Measurements from ENCODE around the gene FBLN2.
A peak's percentile ranks its signal among the peaks of the same experiment; 100 is the strongest.
"Not testable (repeated sequence)": the region's sequence is repeated elsewhere in the genome, so short reads cannot be mapped to it uniquely, and the experiment has no call there.

Gene FBLN2

GRCh38 chr3:13548696-13549622 is at the start of gene FBLN2:
Gene FBLN2, plus strand, starts transcription at chr3:13549125. Its CDS starts 21,231 bp downstream, at chr3:13570356.
- peak; percentile 9 to 16 for DNase-seq

GRCh38 chr3:13499246-13499645 is 49.7 kb upstream of the FBLN2 start:
- DNase-seq, result not testable (repeated sequence)

GRCh38 chr3:13500133-13500885 is 48.6 kb upstream of the FBLN2 start:
- DNase-seq, result peak in 1 of 2 donors; percentile 12

DNA sequence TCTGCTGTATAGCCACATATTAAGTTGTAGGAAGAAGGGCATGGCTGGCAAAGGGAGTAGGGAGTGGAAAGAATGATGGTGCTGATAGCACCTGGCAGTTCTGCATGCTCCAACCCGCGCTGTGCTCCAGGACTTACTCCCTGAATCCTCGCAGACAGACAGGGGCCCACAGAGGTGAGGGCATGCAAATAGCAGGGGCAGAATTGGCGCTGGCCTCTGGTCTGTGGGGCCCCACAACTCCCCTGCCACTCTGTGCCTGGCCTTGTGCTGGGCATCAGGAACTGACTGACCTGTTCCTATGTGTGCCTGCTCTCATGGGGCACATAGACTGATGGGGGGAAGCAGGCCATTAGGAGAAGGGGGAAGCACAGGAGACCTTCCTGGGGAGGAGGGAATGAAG is 47.9 kb upstream of the FBLN2 start:
- DNase-seq, result no peak

DNA sequence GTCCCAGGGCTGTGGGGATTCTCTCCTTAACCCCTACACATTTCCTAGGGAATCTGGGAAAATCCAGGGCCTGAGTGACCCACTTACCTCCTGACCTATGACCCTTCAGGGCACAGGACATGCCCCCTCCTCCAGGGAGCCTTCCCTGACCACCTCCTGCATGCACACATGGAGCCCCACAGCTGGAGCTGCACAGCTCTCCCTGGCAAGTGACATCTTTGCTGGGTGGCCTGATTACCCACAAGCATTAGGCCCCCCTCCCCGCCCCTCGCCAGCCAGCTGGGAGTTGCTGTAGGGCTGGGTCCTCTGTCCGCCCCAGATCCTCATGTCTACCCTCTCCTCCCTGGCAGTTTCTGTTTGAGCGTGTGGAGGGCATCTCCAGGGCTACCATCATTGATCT is 47.4 kb upstream of the FBLN2 start:
- DNase-seq, result no peak

DNA sequence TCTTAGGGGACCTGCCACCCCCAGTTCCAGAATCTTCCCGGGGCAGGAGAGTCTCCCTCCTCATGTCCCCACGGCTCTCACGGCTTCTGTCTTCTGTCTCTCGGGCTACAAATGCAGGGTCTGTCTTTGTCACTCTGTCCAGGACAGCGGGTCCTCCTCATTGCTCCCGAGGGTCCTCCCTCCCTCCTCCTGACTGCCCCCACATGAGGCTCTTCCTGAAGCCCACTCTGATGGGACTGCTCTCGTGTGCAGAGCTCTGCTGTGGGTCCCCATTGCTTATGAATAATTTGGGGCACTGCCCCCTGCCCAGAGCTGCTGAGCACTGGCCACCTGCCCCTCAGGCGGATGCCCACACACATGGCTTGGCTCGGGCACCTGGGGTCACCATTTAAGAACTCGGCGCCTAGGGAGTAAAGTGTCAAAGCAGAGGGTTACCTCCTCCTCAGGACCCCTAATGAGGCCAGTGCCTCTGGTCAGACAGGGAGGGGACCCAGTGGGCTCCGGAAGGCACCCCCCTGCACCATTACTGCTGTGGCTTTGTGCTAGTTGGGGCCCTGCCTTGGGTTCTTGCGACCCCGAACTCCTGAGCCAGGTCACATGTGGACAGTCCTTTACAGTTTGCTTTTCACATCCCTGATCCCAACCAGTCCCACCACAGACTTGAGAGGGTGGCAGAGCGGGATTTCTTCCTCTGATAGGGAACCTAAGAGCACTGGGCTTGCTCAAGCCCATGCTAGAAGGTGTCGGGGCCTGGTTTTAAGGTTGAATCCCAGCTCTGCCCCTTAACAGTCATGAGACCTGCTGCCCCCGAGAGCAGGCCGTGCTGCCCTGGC is 46.8 kb upstream of the FBLN2 start:
- no peak for DNase-seq

GRCh38 chr3:13502791-13503060 is 46.2 kb upstream of the FBLN2 start:
- no peak for DNase-seq

GRCh38 chr3:13504161-13504831 is 44.6 kb upstream of the FBLN2 start:
- DNase-seq, result no peak

DNA sequence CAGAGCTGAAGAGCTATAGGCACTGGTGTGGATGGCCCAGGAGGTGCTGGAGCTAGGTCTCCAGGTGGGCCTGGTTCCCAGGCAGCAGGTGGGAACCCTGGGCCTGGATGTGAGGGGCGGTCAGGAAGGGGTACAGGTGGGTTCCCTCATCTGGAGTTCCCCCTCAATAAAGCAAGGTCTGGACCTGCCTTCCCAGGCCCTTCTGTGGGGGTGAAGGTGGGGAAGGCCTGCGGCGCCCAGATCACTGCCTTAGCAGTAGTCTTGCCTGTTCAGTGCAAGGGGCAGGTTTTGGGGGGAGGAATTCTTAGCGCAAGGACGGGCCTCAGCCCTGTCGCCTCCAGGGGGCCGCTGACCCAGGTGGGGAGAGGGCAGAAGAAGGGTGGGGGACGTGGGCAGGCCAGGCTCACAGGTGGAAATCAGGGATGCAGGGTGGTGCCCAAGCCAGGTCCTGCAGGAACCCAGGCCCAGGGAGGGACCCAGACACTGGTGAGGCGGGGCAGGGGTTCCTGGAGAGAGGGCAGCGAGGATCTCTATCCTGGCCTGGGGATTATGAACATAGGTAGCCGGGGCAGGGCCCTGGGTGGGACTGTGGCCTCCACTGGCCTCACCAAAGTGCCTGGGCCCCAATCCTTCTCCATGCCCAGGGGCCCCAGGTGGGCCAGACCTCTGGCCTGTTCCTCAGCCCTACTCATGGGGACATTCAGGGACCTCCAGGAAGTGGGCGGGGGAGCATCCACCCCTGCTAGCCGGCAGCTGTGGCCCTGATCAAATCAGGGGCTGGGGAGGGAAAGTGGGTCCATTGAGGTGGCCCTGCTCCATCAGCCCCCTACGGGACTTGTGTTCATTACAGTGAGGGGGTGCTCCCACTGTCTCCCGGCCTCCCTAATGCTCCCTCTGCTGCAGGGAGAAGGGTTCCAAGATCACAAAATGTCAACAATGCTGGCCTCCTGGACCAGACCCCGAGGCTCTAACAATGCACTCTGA is 43.5 kb upstream of the FBLN2 start:
- no peak for DNase-seq

GRCh38 chr3:13506239-13506638 is 42.7 kb upstream of the FBLN2 start:
- no peak for DNase-seq

DNA sequence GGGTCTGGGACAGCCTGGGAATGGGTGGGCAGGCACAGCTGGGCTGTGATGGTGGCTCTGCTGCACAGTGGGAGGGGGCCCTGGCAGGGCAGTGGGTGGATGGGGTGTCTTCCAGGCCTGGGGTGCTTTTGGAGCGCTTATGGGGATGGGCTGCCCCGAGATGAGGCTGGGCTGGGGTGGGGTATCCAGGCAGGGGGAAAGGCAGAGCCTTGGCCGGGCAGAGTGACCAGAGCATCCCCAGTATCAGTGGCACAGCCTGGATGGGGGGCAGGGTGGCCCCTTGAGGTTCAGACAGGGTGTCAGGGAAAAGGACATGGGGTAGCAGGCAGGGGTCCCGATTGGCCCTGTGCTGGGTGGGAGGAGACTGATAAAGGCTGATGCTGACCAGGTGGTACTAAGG is 42.2 kb upstream of the FBLN2 start:
- no peak for DNase-seq

DNA sequence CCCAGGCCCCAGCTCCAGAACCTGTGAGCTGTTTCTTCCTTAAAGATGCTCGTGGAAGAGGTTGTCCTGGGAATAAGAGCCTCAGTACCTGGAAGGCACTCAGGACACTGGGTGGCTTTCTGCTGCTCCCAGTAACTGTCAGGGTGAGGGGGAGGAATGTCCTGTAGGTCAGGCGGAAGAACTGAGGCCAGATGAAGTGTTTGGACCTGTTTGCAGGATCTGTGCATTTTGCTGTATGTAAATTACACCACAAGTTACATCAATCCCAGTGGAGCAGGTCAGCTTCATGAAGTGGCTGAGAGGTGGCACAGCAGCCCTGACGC is 41.7 kb upstream of the FBLN2 start:
- DNase-seq, result no peak

GRCh38 chr3:13507570-13508339 is 41.2 kb upstream of the FBLN2 start:
- DNase-seq, result no peak

DNA sequence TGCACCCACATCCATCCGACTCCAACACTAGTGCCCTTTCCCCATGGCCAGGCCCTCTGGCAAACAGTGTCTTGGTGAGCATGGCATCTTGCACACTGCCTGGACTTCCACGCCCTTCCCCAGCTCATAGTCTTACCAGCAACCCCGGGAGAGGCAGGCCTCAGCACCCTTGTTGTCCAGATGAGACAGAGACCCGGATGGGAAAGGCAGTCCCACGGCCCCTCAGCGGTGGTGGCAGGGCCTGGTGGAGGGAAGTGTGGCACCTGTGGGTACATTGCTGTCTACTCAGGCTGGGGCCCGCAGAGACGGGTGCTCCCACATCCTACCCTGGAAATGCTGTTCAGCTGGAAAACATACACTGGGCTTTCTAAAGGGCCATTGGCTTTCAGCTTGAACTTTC is 40.4 kb upstream of the FBLN2 start:
- DNase-seq, result no peak

DNA sequence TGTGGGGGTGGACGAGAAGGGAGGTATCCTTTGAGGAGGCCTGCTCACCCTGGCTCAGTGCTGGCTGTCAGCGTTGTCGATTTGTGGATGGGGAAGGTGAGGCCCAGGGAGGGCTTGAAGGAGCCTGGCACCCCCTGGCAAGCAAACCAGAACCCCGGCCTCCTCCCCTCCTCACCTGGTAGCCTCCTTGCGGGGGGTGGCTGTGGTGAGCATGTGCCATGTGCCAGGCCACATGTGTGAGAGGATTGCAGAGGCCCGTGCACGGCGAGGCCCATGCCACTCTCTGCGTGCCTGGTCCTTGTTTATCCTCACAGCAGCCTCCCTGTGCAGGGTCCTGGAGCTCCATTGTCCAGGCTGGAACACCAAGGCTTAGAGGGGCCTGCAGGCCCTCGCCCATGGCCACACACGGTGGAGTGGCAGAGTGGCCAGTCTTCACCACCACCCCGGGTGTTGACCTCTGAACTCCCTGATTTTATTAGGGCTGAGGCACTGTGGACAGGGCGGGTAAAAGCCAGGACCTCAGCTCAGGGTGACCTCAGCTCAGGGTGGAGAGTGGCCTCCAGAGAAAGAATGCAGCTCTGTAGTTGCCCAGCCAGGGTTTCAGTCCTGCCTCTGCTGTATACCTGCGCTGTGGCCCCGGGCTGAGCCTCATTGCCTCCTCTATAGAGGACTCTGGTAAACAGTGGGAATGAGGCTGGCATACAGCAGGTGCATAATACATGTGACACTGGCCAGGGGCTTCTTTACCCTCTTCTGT is 39.7 kb upstream of the FBLN2 start:
- DNase-seq, result no peak

DNA sequence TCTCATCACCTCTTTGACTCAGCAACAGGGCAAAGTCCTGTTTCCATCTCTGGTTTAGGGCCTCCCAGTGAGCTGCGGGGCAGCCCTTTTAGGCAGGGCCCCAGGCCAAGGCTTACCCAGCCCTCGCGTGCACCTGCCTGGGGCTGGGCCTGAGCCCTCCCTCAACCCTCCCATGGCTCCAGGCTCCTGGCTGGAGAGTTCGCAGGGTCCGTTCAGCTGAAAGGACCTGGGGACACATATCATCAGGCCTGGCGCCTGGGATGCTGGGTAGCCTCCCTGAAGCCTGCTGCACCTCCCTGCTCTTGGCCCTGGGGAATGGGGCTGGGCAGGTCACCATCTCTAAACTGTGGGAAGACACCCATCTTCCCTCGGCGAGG is 39.1 kb upstream of the FBLN2 start:
- DNase-seq, result no peak

DNA sequence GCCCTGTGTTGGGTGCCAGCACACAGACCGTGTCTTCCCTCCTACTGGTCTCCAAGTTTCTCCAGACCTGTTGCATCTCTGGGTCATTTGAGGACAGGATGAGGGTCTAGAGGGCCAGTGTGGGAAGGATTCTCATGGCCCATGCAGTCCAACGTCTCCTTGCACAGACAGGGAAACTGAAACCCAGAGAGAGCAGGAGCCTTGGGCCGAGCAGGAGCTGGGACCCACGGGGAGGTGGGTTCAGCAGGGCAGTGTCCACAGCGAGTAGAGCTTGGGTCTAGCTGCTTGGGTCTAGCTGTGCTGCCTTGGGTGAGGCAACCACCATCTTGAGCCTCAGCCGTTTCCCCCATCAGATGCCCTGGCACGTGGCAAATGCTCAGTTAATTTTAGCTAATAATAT is 36.5 kb upstream of the FBLN2 start:
- DNase-seq, result no peak

- DNase-seq, result no peak
Observed at GRCh38 chr3:13513051-13513912, 35.6 kb upstream of the FBLN2 start.

GRCh38 chr3:13513913-13514517 is 34.9 kb upstream of the FBLN2 start:
- no peak for DNase-seq
